HG03432 (cell line): ENCODE measurements around the gene STAC.

Experiments
- ATAC-seq: cut with Tn5 transposase; IDR thresholded peaks from one replicate; pipeline ENCODE4 v1.9.1; 2021; ENCODE audit warnings: mild to moderate bottlenecking, moderate library complexity; ENCODE audit not compliant: unreplicated experiment

The STAC gene

GRCh38 chr3:36380221-36381031 lies at the start of gene STAC:
Gene STAC (plus strand): TSS chr3:36380504. CDS start chr3:36380644, 140 bp downstream.
- ATAC-seq = peak; percentile 74

GRCh38 chr3:36332139-36332538 lies 48.2 kb upstream of the STAC start:
- no peak for ATAC-seq

GRCh38 chr3:36362216-36362615 lies 18.1 kb upstream of the STAC start:
- ATAC-seq = no peak

- no peak for ATAC-seq
These were observed 17.3 kb upstream of the STAC start for GRCh38 chr3:36362973-36363372.

GRCh38 chr3:36364260-36364659 lies 16.0 kb upstream of the STAC start:
- ATAC-seq = no peak

GRCh38 chr3:36365829-36366228 lies 14.5 kb upstream of the STAC start:
- ATAC-seq = no peak

GRCh38 chr3:36366308-36366707 lies 14.0 kb upstream of the STAC start:
- no peak for ATAC-seq

- ATAC-seq = no peak
These were observed 12.3 kb upstream of the STAC start for GRCh38 chr3:36367912-36368573.

GRCh38 chr3:36372534-36372935 lies 7.8 kb upstream of the STAC start:
- ATAC-seq = no peak

- ATAC-seq = no peak
These were observed 7.2 kb upstream of the STAC start for GRCh38 chr3:36373084-36373483.

- ATAC-seq = no peak
These were observed 6.6 kb upstream of the STAC start for GRCh38 chr3:36373666-36374065.

- ATAC-seq = peak; percentile 19
These were observed 458 bp upstream of the STAC start for GRCh38 chr3:36379872-36380220.

GRCh38 chr3:36381311-36381956 lies 1.1 kb downstream of the STAC start:
- ATAC-seq = no peak

- no peak for ATAC-seq
These were observed 13.3 kb downstream of the STAC start for GRCh38 chr3:36393563-36393962.

- no peak for ATAC-seq
These were observed 13.9 kb downstream of the STAC start for GRCh38 chr3:36394176-36394575.

GRCh38 chr3:36397841-36398240 lies 17.5 kb downstream of the STAC start:
- ATAC-seq = no peak

GRCh38 chr3:36399933-36400332 lies 19.6 kb downstream of the STAC start:
- ATAC-seq = no peak

GRCh38 chr3:36401056-36401455 lies 20.8 kb downstream of the STAC start:
- ATAC-seq = no peak

GRCh38 chr3:36403661-36404060 lies 23.4 kb downstream of the STAC start:
- ATAC-seq = no peak

- ATAC-seq = no peak
These were observed 24.9 kb downstream of the STAC start for GRCh38 chr3:36405190-36405589.

GRCh38 chr3:36408146-36408545 lies 27.8 kb downstream of the STAC start:
- ATAC-seq = no peak

GRCh38 chr3:36409862-36410261 lies 29.6 kb downstream of the STAC start:
- ATAC-seq = no peak
